SK-N-SH (cell line): Measurements from ENCODE around the gene RGS7.

ENCODE experiments used
- CHD2 ChIP-seq: fragments of 150-350 bp; IDR thresholded peaks from 2 replicates; pipeline ENCODE4 v1.6.1; 2018; ENCODE audit warnings: low read length; ENCODE audit not compliant: partially characterized antibody
- POLR2AphosphoS5 ChIP-seq: IDR thresholded peaks from 2 replicates; pipeline ENCODE4 v1.6.1; 2012; ENCODE audit warnings: low read depth, low read length
- TAF1 ChIP-seq: IDR thresholded peaks from 2 replicates; pipeline ENCODE4 v1.6.1; 2012; ENCODE audit warnings: low read depth, mild to moderate bottlenecking, low read length, moderate library complexity, borderline replicate concordance
- TF ChIP-seq, protein P1 (sequence below): fragments of 200-600 bp; sonication (generic); IDR thresholded peaks from 2 replicates; pipeline ENCODE4 v1.6.1; 2017; ENCODE audit warnings: antibody characterized with exemption, mild to moderate bottlenecking, moderate library complexity
- TF ChIP-seq, protein P2 (sequence below): IDR thresholded peaks from 2 replicates; pipeline ENCODE4 v1.4.0; 2012; ENCODE audit warnings: low read depth, borderline replicate concordance

DNA sequence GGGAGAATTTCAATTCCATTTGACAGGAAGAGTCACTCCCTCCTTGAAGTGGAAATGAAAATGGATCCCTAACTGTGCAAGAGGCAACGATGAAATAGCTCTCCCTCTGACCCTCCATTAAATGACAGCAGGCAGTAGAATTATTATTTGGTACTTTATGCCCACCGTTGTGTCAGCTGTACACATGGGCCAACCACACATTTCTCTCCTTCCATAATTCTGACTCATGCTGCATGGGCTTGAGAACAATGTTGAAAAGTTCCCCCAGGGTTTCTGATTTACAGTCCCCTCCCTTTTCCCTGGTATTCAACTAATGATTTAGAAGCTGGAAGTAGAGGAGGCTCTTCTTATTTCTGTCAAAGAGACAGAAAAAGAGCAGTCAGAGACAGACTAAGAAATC lies 103.5 kb downstream of the RGS7 start:
- TF ChIP-seq TAF1 (no peak), POLR2AphosphoS5 (no peak), CHD2 (no peak)
- TF ChIP-seq, protein P1, sequence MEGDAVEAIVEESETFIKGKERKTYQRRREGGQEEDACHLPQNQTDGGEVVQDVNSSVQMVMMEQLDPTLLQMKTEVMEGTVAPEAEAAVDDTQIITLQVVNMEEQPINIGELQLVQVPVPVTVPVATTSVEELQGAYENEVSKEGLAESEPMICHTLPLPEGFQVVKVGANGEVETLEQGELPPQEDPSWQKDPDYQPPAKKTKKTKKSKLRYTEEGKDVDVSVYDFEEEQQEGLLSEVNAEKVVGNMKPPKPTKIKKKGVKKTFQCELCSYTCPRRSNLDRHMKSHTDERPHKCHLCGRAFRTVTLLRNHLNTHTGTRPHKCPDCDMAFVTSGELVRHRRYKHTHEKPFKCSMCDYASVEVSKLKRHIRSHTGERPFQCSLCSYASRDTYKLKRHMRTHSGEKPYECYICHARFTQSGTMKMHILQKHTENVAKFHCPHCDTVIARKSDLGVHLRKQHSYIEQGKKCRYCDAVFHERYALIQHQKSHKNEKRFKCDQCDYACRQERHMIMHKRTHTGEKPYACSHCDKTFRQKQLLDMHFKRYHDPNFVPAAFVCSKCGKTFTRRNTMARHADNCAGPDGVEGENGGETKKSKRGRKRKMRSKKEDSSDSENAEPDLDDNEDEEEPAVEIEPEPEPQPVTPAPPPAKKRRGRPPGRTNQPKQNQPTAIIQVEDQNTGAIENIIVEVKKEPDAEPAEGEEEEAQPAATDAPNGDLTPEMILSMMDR, result no peak
- TF ChIP-seq, protein P2, sequence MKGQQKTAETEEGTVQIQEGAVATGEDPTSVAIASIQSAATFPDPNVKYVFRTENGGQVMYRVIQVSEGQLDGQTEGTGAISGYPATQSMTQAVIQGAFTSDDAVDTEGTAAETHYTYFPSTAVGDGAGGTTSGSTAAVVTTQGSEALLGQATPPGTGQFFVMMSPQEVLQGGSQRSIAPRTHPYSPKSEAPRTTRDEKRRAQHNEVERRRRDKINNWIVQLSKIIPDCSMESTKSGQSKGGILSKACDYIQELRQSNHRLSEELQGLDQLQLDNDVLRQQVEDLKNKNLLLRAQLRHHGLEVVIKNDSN, result no peak
